WTC11 (cell line): ENCODE measurements around the gene SNX9. TPM values are rescaled to one million over a fixed set of nuclear protein-coding genes. Genes with fewer than 3 reads are reported as not detected.

Source experiments
- ATAC-seq: fragments of 200-7000 bp; cut with Tn5 transposase; 2 replicates; pipeline ENCODE4 v1.10.0; 2021; ENCODE audit warnings: mild to moderate bottlenecking, moderate library complexity
- CTCF ChIA-PET: fragments of 300-600 bp; sonication (Branson Sonifier 250); formaldehyde crosslinking; loops from one replicate; lab custom pipeline; 2021; ENCODE audit warnings: antibody characterized with exemption; lab: Charles Lee
- POLR2A ChIA-PET: fragments of 350-600 bp; sonication (Branson Sonifier 250); formaldehyde crosslinking; loops from one replicate; lab custom pipeline; 2021; ENCODE audit warnings: antibody characterized with exemption; lab: Charles Lee
- DNase-seq: peaks from one replicate; pipeline ENCODE4 v3.0.0; 2021; ENCODE audit warnings: low spot score
- H3K27ac Mint-ChIP-seq: 2 replicates; pipeline ENCODE4 v1.8.0; 2021; ENCODE audit warnings: mixed read lengths
- H3K27me3 Mint-ChIP-seq: 2 replicates; pipeline ENCODE4 v1.8.0; 2021; ENCODE audit warnings: low read depth, mild to moderate bottlenecking, moderate library complexity, mixed read lengths
- H3K36me3 Mint-ChIP-seq: 2 replicates; pipeline ENCODE4 v1.8.0; 2021; ENCODE audit warnings: mixed read lengths
- H3K4me1 Mint-ChIP-seq: 2 replicates; pipeline ENCODE4 v1.8.0; 2022; ENCODE audit warnings: mixed read lengths
- H3K4me3 Mint-ChIP-seq: 2 replicates; pipeline ENCODE4 v1.8.0; 2021; ENCODE audit warnings: mild to moderate bottlenecking, moderate library complexity, mixed read lengths
- H3K9me3 Mint-ChIP-seq: 2 replicates; pipeline ENCODE4 v1.8.0; 2021; ENCODE audit warnings: mixed read lengths
- E2F4 ChIP-seq: sonication (generic); formaldehyde crosslinking; IDR thresholded peaks from 2 replicates; pipeline ENCODE4 v1.8.1; 2022; ENCODE audit warnings: low read depth, mild to moderate bottlenecking, moderate library complexity, missing genetic modification reagents, borderline replicate concordance
- ELF4 ChIP-seq: sonication (generic); formaldehyde crosslinking; IDR thresholded peaks from 2 replicates; pipeline ENCODE4 v1.8.1; 2022; ENCODE audit warnings: low read depth, mild to moderate bottlenecking, moderate library complexity, missing genetic modification reagents
- ESRRA ChIP-seq: sonication (generic); formaldehyde crosslinking; IDR thresholded peaks from 2 replicates; pipeline ENCODE4 v1.8.1; 2022; ENCODE audit warnings: mild to moderate bottlenecking, missing genetic modification reagents, borderline replicate concordance
- IRF2 ChIP-seq: sonication (generic); formaldehyde crosslinking; IDR thresholded peaks from 2 replicates; pipeline ENCODE4 v1.8.0; 2022; ENCODE audit warnings: low read depth, missing genetic modification reagents, borderline replicate concordance
- NFATC4 ChIP-seq: fragments of 250-450 bp; sonication (Bioruptor Pico); IDR thresholded peaks from 2 replicates; pipeline ENCODE4 v1.9.0; 2021; ENCODE audit warnings: mild to moderate bottlenecking
- NFYB ChIP-seq: sonication (generic); formaldehyde crosslinking; conservative IDR thresholded peaks from 2 replicates; pipeline ENCODE4 v1.8.0; 2022; ENCODE audit warnings: low read depth, missing genetic modification reagents
- NR1H2 ChIP-seq: sonication (generic); formaldehyde crosslinking; IDR thresholded peaks from 2 replicates; pipeline ENCODE4 v1.9.0; 2021; ENCODE audit warnings: mild to moderate bottlenecking, moderate library complexity, missing genetic modification reagents
- NR2C2 ChIP-seq: sonication (generic); formaldehyde crosslinking; IDR thresholded peaks from 2 replicates; pipeline ENCODE4 v1.8.0; 2022; ENCODE audit warnings: mild to moderate bottlenecking, missing genetic modification reagents
- OVOL2 ChIP-seq: fragments of 250-450 bp; sonication (Bioruptor Pico); IDR thresholded peaks from 2 replicates; pipeline ENCODE4 v1.9.0; 2021; ENCODE audit warnings: mild to moderate bottlenecking, borderline replicate concordance
- TEAD1 ChIP-seq: sonication (generic); formaldehyde crosslinking; IDR thresholded peaks from 2 replicates; pipeline ENCODE4 v1.8.0; 2022; ENCODE audit warnings: mild to moderate bottlenecking, missing genetic modification reagents
- USF1 ChIP-seq: sonication (generic); formaldehyde crosslinking; IDR thresholded peaks from 2 replicates; pipeline ENCODE4 v1.8.0; 2022; ENCODE audit warnings: mild to moderate bottlenecking, missing genetic modification reagents
- ZNF138 ChIP-seq: sonication (generic); formaldehyde crosslinking; conservative IDR thresholded peaks from 2 replicates; pipeline ENCODE4 v1.8.1; 2022; ENCODE audit warnings: mild to moderate bottlenecking, moderate library complexity, missing genetic modification reagents
- ZNF219 ChIP-seq: sonication (generic); formaldehyde crosslinking; IDR thresholded peaks from 2 replicates; pipeline ENCODE4 v1.8.0; 2023; ENCODE audit warnings: missing genetic modification reagents, mild to moderate bottlenecking, borderline replicate concordance
- ZNF317 ChIP-seq: sonication (generic); formaldehyde crosslinking; IDR thresholded peaks from 2 replicates; pipeline ENCODE4 v1.8.1; 2023; ENCODE audit warnings: low read depth, mild to moderate bottlenecking, moderate library complexity, missing genetic modification reagents, borderline replicate concordance
- ZNF416 ChIP-seq: fragments of 250-450 bp; sonication (Bioruptor Pico); IDR thresholded peaks from 2 replicates; pipeline ENCODE4 v1.9.0; 2021; ENCODE audit warnings: mild to moderate bottlenecking, inconsistent platforms
- ZNF423 ChIP-seq: fragments of 250-450 bp; sonication (Bioruptor Pico); IDR thresholded peaks from 2 replicates; pipeline ENCODE4 v2.1.2; 2022; ENCODE audit warnings: mild to moderate bottlenecking, moderate library complexity
- total RNA-seq: library from RNA; stranded (reverse); gene quantifications from 3 replicates; pipeline ENCODE4 v1.2.3, GENCODE V29; 2021
- TF ChIP-seq, protein P1 (sequence below): sonication (generic); formaldehyde crosslinking; IDR thresholded peaks from 2 replicates; pipeline ENCODE4 v1.8.1; 2023; ENCODE audit warnings: mild to moderate bottlenecking, moderate library complexity, missing genetic modification reagents
- TF ChIP-seq, protein P2 (sequence below): sonication (generic); formaldehyde crosslinking; conservative IDR thresholded peaks from 2 replicates; pipeline ENCODE4 v1.8.1; 2023; ENCODE audit warnings: mild to moderate bottlenecking, low read depth, missing genetic modification reagents, moderate library complexity
- TF ChIP-seq, protein P3 (sequence below): sonication (generic); formaldehyde crosslinking; IDR thresholded peaks from 2 replicates; pipeline ENCODE4 v1.8.1; 2023; ENCODE audit warnings: mild to moderate bottlenecking, missing genetic modification reagents, moderate library complexity
- TF ChIP-seq, protein P4 (sequence below): sonication (generic); formaldehyde crosslinking; IDR thresholded peaks from 2 replicates; pipeline ENCODE4 v1.8.0; 2022; ENCODE audit warnings: mild to moderate bottlenecking, missing genetic modification reagents

SNX9 gene
- total RNA-seq, 1 experiment from 2014 or later = 35.0 TPM

DNA sequence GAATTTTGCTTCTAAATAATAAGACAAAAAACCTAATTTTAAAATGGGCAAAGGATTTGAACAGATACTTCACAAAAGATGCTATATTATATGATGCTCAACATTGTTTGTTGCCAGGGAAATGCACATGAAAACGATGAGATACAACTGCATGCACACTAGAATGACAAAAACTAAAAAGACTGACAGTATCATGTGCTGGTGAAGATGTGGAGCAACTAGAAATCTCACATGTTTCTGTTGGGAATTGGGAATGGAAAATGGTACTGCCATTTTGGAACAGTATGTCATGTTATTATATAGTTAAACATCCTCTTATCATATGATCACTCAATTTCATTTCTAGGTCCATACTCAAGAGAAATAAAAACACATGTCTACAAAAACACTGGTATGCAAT lies 13.4 kb upstream of the SNX9 start:
- ChIA-PET CTCF (no interaction called here), POLR2A (no interaction called here)
- Mint-ChIP-seq H3K27ac (no peak overlapping the region), H3K4me3 (no peak overlapping the region), H3K27me3 (no peaks in the 10 kb centered on the region; the same call in 1 of the 2 replicates), H3K9me3 (peaks cover 24% of the 10 kb centered on the region), H3K36me3 (peaks cover 3% of the 10 kb centered on the region; the same call in 1 of the 2 replicates), H3K4me1 (peaks cover 5% of the 10 kb centered on the region)
- TF ChIP-seq ZNF138 (CRISPR knock-in tag) = no peak
- no peak for ATAC-seq
- DNase-seq = no peak

DNA sequence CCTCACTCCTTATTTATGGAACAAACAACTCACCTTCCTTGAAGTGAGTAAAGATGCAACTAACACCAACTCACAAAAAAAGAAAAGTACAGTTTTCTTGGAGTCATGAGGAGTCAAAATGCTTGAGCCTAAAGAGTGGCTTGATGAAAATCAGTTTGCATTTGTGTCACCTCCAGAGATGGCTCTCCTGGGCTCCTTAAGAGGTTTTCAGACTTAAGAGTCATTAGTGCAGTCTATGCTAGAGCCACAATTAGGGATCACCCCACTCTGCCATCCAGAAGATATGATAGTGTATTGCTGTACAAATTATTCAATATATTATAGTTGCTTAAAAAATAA lies 11.9 kb upstream of the SNX9 start:
- no peak overlapping the region for H3K4me3 Mint-ChIP-seq
- peaks cover 5% of the 10 kb centered on the region for H3K4me1 Mint-ChIP-seq
- H3K27ac Mint-ChIP-seq = no peak overlapping the region
- ChIA-PET CTCF (interaction anchor here (0.7 kb wide), 1 partner anchor 11 kb away, joined by 4 read pairs; no protein-coding TSS in a partner anchor), POLR2A (no interaction called here)
- peaks cover 3% of the 10 kb centered on the region; the same call in 1 of the 2 replicates for H3K36me3 Mint-ChIP-seq
- TF ChIP-seq NR1H2 (CRISPR knock-in tag) (no peak), ZNF416 (no peak)
- no peaks in the 10 kb centered on the region; the same call in 1 of the 2 replicates for H3K27me3 Mint-ChIP-seq
- DNase-seq (no peak), ATAC-seq (no peak)
- peaks cover 21% of the 10 kb centered on the region for H3K9me3 Mint-ChIP-seq

- POLR2A ChIA-PET = no interaction called here
Observed at GRCh38 chr6:157811476-157812173, 11.4 kb upstream of the SNX9 start.

More at GRCh38 chr6:157811476-157812173, 11.4 kb upstream of the SNX9 start:
- peaks cover 21% of the 10 kb centered on the region for H3K9me3 Mint-ChIP-seq
- CTCF ChIA-PET = interaction anchor here (0.6 kb wide), 1 partner anchor 54 kb away, joined by 4 read pairs; no protein-coding TSS in a partner anchor
- no peak overlapping the region for H3K4me3 Mint-ChIP-seq
- DNase-seq (no peak), ATAC-seq (no peak)
- H3K4me1 Mint-ChIP-seq = peaks cover 5% of the 10 kb centered on the region
- TF ChIP-seq ZNF219 (CRISPR knock-in tag) = no peak
- TF ChIP-seq, protein P1, sequence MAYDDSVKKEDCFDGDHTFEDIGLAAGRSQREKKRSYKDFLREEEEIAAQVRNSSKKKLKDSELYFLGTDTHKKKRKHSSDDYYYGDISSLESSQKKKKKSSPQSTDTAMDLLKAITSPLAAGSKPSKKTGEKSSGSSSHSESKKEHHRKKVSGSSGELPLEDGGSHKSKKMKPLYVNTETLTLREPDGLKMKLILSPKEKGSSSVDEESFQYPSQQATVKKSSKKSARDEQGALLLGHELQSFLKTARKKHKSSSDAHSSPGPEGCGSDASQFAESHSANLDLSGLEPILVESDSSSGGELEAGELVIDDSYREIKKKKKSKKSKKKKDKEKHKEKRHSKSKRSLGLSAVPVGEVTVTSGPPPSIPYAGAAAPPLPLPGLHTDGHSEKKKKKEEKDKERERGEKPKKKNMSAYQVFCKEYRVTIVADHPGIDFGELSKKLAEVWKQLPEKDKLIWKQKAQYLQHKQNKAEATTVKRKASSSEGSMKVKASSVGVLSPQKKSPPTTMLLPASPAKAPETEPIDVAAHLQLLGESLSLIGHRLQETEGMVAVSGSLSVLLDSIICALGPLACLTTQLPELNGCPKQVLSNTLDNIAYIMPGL (CRISPR knock-in tag) = no peak
- TF ChIP-seq, protein P2, sequence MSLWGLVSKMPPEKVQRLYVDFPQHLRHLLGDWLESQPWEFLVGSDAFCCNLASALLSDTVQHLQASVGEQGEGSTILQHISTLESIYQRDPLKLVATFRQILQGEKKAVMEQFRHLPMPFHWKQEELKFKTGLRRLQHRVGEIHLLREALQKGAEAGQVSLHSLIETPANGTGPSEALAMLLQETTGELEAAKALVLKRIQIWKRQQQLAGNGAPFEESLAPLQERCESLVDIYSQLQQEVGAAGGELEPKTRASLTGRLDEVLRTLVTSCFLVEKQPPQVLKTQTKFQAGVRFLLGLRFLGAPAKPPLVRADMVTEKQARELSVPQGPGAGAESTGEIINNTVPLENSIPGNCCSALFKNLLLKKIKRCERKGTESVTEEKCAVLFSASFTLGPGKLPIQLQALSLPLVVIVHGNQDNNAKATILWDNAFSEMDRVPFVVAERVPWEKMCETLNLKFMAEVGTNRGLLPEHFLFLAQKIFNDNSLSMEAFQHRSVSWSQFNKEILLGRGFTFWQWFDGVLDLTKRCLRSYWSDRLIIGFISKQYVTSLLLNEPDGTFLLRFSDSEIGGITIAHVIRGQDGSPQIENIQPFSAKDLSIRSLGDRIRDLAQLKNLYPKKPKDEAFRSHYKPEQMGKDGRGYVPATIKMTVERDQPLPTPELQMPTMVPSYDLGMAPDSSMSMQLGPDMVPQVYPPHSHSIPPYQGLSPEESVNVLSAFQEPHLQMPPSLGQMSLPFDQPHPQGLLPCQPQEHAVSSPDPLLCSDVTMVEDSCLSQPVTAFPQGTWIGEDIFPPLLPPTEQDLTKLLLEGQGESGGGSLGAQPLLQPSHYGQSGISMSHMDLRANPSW = no peak
- no peak for TF ChIP-seq ELF4 (CRISPR knock-in tag)
- TF ChIP-seq NFATC4 (CRISPR knock-in tag) = no peak
- TF ChIP-seq, protein P3, sequence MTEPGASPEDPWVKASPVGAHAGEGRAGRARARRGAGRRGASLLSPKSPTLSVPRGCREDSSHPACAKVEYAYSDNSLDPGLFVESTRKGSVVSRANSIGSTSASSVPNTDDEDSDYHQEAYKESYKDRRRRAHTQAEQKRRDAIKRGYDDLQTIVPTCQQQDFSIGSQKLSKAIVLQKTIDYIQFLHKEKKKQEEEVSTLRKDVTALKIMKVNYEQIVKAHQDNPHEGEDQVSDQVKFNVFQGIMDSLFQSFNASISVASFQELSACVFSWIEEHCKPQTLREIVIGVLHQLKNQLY (CRISPR knock-in tag) = no peak
- no peak for TF ChIP-seq OVOL2 (CRISPR knock-in tag)
- no peak for TF ChIP-seq USF1 (CRISPR knock-in tag)
- TF ChIP-seq, protein P4, sequence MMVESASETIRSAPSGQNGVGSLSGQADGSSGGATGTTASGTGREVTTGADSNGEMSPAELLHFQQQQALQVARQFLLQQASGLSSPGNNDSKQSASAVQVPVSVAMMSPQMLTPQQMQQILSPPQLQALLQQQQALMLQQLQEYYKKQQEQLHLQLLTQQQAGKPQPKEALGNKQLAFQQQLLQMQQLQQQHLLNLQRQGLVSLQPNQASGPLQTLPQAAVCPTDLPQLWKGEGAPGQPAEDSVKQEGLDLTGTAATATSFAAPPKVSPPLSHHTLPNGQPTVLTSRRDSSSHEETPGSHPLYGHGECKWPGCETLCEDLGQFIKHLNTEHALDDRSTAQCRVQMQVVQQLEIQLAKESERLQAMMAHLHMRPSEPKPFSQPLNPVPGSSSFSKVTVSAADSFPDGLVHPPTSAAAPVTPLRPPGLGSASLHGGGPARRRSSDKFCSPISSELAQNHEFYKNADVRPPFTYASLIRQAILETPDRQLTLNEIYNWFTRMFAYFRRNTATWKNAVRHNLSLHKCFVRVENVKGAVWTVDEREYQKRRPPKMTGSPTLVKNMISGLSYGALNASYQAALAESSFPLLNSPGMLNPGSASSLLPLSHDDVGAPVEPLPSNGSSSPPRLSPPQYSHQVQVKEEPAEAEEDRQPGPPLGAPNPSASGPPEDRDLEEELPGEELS (CRISPR knock-in tag) = no peak
- no peak for TF ChIP-seq ESRRA (CRISPR knock-in tag)
- TF ChIP-seq ZNF423 (CRISPR knock-in tag) = no peak
- TF ChIP-seq TEAD1 (CRISPR knock-in tag) = no peak
- TF ChIP-seq NR2C2 (CRISPR knock-in tag) = no peak
- TF ChIP-seq E2F4 (CRISPR knock-in tag) = no peak
- no peak for TF ChIP-seq ZNF317 (CRISPR knock-in tag)
- no peak for TF ChIP-seq NR1H2 (CRISPR knock-in tag)
- no peak for TF ChIP-seq IRF2
- TF ChIP-seq NFYB (CRISPR knock-in tag) = no peak
- peaks cover 3% of the 10 kb centered on the region; the same call in 1 of the 2 replicates for H3K36me3 Mint-ChIP-seq
- H3K27me3 Mint-ChIP-seq = no peaks in the 10 kb centered on the region; the same call in 1 of the 2 replicates
- H3K27ac Mint-ChIP-seq = no peak overlapping the region
